ENCODE measurements around the gene PHYKPL. TPM values are rescaled to one million over a fixed set of nuclear protein-coding genes. Genes with fewer than 3 reads are reported as not detected.

The PHYKPL gene
- total and polyA plus RNA-seq, 2 of the 4 experiments (the other 2 are of a cell fraction): 10.0 to 24.5 TPM

DNA sequence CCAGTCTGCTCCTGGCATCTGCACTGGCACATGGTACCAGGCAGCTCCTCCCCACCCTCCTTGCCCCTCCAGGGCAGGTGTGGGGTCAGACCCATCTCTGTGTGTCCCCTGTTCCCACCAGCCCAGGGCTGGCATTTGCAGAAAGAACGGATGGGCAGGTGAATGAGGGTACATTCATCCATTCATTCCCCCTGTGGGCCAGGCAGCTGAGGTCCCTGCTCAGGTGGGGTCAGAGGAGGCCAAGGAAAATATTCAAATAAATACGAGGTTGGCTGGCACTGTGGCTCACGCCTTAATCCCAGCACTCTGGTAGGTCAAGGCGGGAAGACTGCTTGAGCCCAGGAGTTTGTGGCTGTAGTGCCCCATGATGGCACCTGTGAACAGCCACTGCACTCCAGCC, 25.0 kb upstream of the PHYKPL start:
- no peaks in the 10 kb centered on the region for H3K4me1 ChIP-seq (ENCODE audit: control insufficient read depth, insufficient read depth, low read length)
- in situ Hi-C loops (cut with MboI; ENCODE audit: low sequenced_read_pairs): no loop called here
- ATAC-seq (ENCODE audit: low read depth): no peak

More for the DNA sequence above, 25.0 kb upstream of the PHYKPL start:
- POLR2A ChIA-PET (ENCODE audit: unreplicated experiment): no interaction called here
- no peaks in the 10 kb centered on the region for H3K79me1 ChIP-seq (ENCODE audit: low read depth in 1 of 2, low read length in 2 of 2)
- H4K8ac ChIP-seq (ENCODE audit: low read depth in 2 of 2, low read length in 2 of 2): no peak overlapping the region
- intact Hi-C loops (cut with micrococcal nuclease) (no loop called here), dilution Hi-C loops (cut with HindIII; ENCODE audit: low sequenced_read_pairs, unreplicated experiment) (no loop called here)
- BruUV-seq (replicated peaks): no TSS peak
- H3K4me3 ChIP-seq (ENCODE audit: insufficient read depth, low read depth, low read length): no peak overlapping the region
- 83% methylated on average over 2 of the region's 4 CpGs; no CpG with 5 or more reads in 1 of the 2 experiments for WGBS, 2 experiments (ENCODE audit: extremely low coverage in 2 of 2, insufficient read length in 1 of 2)
- CTCF ChIA-PET: no interaction called here
- peaks cover 2% of the 10 kb centered on the region; the same call in 1 of the 2 replicates for H3K27me3 ChIP-seq (ENCODE audit: control insufficient read depth, insufficient read depth, low read length)
- no peak overlapping the region for H2BK20ac ChIP-seq (ENCODE audit: low read depth, low read length)
- no peaks in the 10 kb centered on the region for H4K20me1 ChIP-seq (ENCODE audit: insufficient read depth, low read length)
- H2BK15ac ChIP-seq (ENCODE audit: low read depth, low read length): no peak overlapping the region
- no peak overlapping the region for H3K9ac ChIP-seq (ENCODE audit: low read depth, low read length)
- H3K56ac ChIP-seq (ENCODE audit: extremely low read depth, insufficient read depth, low read length): no peak overlapping the region; the same call in 1 of the 2 replicates
- H3K9me1 ChIP-seq (ENCODE audit: insufficient read depth, low read length): no peaks in the 10 kb centered on the region
- H4K5ac ChIP-seq (ENCODE audit: low read depth, low read length): no peak overlapping the region
- TF ChIP-seq, protein P1, sequence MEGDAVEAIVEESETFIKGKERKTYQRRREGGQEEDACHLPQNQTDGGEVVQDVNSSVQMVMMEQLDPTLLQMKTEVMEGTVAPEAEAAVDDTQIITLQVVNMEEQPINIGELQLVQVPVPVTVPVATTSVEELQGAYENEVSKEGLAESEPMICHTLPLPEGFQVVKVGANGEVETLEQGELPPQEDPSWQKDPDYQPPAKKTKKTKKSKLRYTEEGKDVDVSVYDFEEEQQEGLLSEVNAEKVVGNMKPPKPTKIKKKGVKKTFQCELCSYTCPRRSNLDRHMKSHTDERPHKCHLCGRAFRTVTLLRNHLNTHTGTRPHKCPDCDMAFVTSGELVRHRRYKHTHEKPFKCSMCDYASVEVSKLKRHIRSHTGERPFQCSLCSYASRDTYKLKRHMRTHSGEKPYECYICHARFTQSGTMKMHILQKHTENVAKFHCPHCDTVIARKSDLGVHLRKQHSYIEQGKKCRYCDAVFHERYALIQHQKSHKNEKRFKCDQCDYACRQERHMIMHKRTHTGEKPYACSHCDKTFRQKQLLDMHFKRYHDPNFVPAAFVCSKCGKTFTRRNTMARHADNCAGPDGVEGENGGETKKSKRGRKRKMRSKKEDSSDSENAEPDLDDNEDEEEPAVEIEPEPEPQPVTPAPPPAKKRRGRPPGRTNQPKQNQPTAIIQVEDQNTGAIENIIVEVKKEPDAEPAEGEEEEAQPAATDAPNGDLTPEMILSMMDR (conservative IDR thresholded peaks at IDR 0.05; ENCODE audit: low read depth, low read length): no peak
- TF ChIP-seq RFX5 (IDR thresholded peaks at IDR 0.05; ENCODE audit: low read depth, low read length): no peak
- TF ChIP-seq CHD1 (IDR thresholded peaks at IDR 0.05; ENCODE audit: low read depth, low read length): no peak
- no peak for TF ChIP-seq SMC3 (IDR thresholded peaks at IDR 0.05; ENCODE audit: low read depth, low read length)
- TF ChIP-seq MAZ (IDR thresholded peaks at IDR 0.05; ENCODE audit: borderline replicate concordance, low read depth, low read length): no peak
- TF ChIP-seq, protein P2, sequence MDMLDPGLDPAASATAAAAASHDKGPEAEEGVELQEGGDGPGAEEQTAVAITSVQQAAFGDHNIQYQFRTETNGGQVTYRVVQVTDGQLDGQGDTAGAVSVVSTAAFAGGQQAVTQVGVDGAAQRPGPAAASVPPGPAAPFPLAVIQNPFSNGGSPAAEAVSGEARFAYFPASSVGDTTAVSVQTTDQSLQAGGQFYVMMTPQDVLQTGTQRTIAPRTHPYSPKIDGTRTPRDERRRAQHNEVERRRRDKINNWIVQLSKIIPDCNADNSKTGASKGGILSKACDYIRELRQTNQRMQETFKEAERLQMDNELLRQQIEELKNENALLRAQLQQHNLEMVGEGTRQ (IDR thresholded peaks at IDR 0.05; ENCODE audit: low read depth, low read length): no peak
- TF ChIP-seq, protein P3, sequence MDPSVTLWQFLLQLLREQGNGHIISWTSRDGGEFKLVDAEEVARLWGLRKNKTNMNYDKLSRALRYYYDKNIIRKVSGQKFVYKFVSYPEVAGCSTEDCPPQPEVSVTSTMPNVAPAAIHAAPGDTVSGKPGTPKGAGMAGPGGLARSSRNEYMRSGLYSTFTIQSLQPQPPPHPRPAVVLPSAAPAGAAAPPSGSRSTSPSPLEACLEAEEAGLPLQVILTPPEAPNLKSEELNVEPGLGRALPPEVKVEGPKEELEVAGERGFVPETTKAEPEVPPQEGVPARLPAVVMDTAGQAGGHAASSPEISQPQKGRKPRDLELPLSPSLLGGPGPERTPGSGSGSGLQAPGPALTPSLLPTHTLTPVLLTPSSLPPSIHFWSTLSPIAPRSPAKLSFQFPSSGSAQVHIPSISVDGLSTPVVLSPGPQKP (IDR thresholded peaks at IDR 0.05; ENCODE audit: borderline replicate concordance, low read depth, low read length): no peak
- no peak for TF ChIP-seq RCOR1 (IDR thresholded peaks at IDR 0.05; ENCODE audit: insufficient replicate concordance, low read length)
- no peak for TF ChIP-seq MAFK (IDR thresholded peaks at IDR 0.05; ENCODE audit: low read depth, low read length)
- TF ChIP-seq MXI1 (IDR thresholded peaks at IDR 0.05; ENCODE audit: borderline replicate concordance, low read depth, low read length): no peak
- no peak for TF ChIP-seq POLR2A (IDR thresholded peaks at IDR 0.05; ENCODE audit: low read depth, low read length)
- no peak for TF ChIP-seq RAD21 (IDR thresholded peaks at IDR 0.05; ENCODE audit: low read length)
- TF ChIP-seq BHLHE40 (IDR thresholded peaks at IDR 0.05; ENCODE audit: low read depth, low read length): no peak
- no peak for TF ChIP-seq NFE2L2 (IDR thresholded peaks at IDR 0.05; ENCODE audit: low read depth, low read length)
- TF ChIP-seq FOS (IDR thresholded peaks at IDR 0.05; ENCODE audit: low read depth, low read length): no peak
- TF ChIP-seq CEBPB (IDR thresholded peaks at IDR 0.05; ENCODE audit: low read depth, low read length): no peak
- H3K23ac ChIP-seq (ENCODE audit: low read depth, low read length): no peak overlapping the region
- no peak overlapping the region for H3K18ac ChIP-seq (ENCODE audit: low read depth, low read length)
- H3K4ac ChIP-seq (ENCODE audit: low read depth, low read length): no peak overlapping the region
- no peak for DNase-seq
- H2AK5ac ChIP-seq (ENCODE audit: low read depth, low read length): no peak overlapping the region
- no peaks in the 10 kb centered on the region for H3K36me3 ChIP-seq (ENCODE audit: control insufficient read depth, insufficient read depth, low read length)
- H3K27ac ChIP-seq (ENCODE audit: insufficient read depth, low read length): no peak overlapping the region
- H2AK9ac ChIP-seq (replicated peaks; ENCODE audit: low read depth, low read length, poor library complexity): no peak overlapping the region
- H4K91ac ChIP-seq (ENCODE audit: insufficient read depth, low read depth, low read length): no peak overlapping the region
- no peaks in the 10 kb centered on the region for H3K9me3 ChIP-seq (ENCODE audit: control insufficient read depth, insufficient read depth, low read length)
- no peak overlapping the region for H3K14ac ChIP-seq (replicated peaks; ENCODE audit: low read depth, low read length)
- no peak overlapping the region for H3K4me2 ChIP-seq (ENCODE audit: low read depth, low read length)
- no peak overlapping the region for H2BK5ac ChIP-seq (ENCODE audit: low read depth, low read length, poor library complexity, severe bottlenecking)
- no peak overlapping the region for H2AFZ ChIP-seq (replicated peaks; ENCODE audit: low read length, poor library complexity)
- no peak overlapping the region for H2BK120ac ChIP-seq (ENCODE audit: low read depth, low read length)

Data from IMR-90 (cell line).